OCI-M2 (cell line): ENCODE data around the gene E2F4.

Experiments
- DNase-seq: peaks from one replicate; lab custom pipeline; 2025; ENCODE audit not compliant: unreplicated experiment; lab: John Stamatoyannopoulos, UW

Gene E2F4

DNA sequence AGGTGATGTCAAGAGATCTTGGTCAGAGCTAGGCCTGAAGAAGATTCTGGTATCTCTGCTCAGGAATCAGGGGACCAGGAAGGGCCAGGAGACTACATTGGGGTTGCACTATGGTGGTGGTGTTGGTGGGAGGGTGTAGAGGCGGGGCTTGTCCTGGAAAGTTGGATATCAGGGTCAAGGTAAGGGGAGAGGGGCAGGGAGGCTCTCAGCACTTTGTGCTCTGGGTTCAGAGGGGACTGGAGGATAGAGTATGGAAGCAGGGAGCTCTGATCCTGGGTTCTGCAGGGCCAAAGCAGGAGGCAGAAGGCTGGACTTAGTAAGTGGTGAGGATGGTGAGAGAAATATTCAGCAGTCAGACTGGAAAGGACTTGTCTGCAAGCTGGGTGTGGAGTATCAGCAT lies 18.6 kb upstream of the E2F4 start:
- DNase-seq: no peak

GRCh38 chr16:67173808-67174705 lies 17.9 kb upstream of the E2F4 start:
- no peak for DNase-seq

DNA sequence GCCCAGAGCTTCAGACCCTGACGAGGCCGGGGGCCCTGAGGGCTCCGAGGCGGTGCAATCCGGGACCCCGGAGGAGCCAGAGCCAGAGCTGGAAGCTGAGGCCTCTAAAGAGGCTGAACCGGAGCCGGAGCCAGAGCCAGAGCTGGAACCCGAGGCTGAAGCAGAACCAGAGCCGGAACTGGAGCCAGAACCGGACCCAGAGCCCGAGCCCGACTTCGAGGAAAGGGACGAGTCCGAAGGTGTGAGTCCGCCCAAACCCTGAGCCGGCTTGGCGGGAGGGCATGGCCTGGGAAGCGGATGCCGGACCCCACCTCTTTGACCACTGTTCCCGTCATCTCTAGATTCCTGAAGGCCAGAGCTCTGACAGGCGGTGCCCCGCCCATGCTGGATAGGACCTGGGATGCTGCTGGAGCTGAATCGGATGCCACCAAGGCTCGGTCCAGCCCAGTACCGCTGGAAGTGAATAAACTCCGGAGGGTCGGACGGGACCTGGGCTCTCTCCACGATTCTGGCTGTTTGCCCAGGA lies 17.2 kb upstream of the E2F4 start:
- DNase-seq: no peak

- DNase-seq: no peak
These were observed 15.3 kb upstream of the E2F4 start for GRCh38 chr16:67176662-67177061.

- no peak for DNase-seq
These were observed 13.9 kb upstream of the E2F4 start for GRCh38 chr16:67177743-67178699.

DNA sequence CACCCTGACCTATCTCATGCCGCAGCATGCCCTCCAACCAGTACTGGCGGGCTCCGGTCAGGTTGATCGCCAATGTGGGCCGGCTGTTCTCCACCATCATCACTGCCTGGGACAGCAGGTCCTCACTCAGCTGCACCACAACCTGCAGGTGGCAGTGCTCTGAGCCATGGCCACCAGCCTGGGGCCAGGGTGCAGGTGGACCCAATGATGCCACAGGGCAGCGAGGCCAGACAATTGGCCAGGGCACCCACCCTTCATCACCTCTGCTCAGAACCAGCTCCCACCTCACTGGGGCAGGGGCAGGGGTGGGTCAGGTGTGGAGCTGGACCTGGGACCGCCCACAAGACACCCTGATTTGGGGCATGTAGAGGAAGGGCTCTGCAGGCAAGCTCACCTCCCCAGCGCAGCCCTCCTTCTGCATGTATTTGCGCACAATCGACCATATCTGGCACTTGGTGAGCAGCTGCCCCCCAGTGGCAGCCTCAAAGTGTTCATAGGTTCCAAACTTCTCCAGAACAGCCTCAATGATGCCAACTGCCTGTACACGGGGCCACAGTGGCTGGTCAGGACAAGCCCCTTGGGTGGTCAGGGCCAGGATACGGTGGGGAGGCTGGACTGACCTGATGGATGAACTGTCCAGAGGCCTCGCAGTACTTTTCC lies 12.4 kb upstream of the E2F4 start:
- DNase-seq: no peak

DNA sequence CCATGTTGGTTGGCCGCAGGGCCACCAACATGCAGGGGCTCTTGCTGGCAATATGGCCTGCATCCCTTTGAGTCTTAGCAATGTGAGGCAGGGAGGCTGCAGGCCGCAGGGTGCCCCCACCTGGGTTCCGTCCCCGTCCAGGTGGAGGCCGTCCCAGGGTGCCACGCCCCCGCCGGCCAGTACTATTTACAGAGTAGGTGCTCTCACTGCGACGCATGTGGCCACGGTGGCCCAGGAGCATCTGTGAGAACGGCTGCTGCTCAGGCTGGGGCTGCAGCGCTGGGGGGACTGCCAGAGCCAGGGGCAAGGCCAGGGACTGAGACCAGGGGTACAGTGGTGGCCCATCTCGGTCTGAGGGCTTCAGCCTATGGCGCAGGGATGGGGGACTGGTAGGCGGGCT lies 11.8 kb upstream of the E2F4 start:
- DNase-seq: no peak

- DNase-seq: no peak
These were observed 10.6 kb upstream of the E2F4 start for GRCh38 chr16:67181346-67181745.

DNA sequence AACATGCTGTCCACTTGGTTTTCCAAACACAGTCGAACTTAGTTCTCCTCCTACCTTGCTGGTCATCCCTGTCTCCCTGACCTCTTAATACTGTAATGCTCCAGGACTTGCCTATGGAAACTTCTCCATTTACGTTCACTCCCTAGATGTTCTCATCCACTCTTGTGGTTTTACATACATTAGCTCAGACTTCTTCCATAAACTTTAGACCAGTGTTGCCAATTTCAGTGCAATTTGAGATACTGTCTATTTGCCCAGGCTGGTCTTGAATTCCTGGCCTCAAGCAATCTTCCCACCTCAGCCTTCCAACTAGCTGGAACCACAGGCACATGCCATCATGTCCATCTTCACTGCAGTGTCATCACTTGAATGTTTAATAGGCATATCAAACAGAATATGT lies 9.7 kb upstream of the E2F4 start:
- DNase-seq: no peak

DNA sequence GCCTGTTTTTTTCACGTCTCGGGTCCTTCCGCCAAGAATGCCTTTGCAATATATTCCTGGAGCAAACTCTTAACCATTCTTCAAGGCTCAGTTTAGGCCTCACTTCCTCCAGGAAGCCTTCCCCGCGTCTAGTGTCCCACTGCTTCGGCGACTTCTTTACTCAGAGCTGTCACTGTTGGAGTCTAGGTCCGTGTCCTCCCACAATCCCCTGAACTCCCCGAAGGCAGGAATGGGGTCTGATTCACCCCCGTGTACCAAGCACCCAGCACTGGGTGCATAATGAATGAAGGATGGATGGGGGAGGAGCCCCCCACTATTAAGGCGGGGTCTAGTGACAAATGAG lies 8.7 kb upstream of the E2F4 start:
- no peak for DNase-seq

- peak; percentile 80 for DNase-seq
These were observed 8.1 kb upstream of the E2F4 start, which contains the start of gene MATCAP1 for GRCh38 chr16:67183627-67184452. Gene MATCAP1, minus strand, starts transcription at chr16:67183963. Its CDS starts 3,353 bp downstream, at chr16:67180610.

- no peak for DNase-seq
These were observed 7.4 kb upstream of the E2F4 start for GRCh38 chr16:67184453-67184994.

DNA sequence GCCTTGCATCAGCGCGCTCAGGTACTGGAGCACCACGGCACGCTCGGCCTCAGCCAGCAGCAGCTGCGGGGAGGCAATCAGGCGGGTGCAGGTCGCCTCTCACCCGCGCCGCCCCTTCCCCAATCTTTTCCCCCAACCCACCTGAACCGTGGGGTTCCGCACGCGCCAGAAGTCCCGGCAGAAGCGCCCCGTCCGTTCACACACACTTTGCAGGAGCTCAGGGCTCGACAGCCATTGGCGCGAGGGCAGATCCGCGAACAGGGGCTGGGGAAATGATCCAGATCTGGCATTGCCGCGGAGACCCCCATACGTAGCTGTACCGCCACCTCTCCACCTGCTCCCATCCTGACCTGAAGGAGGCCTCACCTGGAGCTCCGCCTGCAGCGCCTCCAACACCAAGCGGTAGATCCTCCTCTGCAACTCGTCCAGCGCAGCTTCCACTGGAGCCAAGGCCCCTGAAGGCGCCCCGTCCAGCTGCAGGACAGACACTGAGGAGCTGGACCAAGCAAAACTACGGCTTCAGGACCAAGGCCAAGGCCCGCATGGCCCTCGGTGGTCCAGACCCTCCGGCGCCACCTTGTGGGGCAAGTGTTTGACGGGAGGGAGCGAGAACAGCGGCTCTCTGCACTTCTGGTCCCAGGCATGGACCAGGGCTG lies 6.8 kb upstream of the E2F4 start:
- DNase-seq: peak; percentile 49

DNA sequence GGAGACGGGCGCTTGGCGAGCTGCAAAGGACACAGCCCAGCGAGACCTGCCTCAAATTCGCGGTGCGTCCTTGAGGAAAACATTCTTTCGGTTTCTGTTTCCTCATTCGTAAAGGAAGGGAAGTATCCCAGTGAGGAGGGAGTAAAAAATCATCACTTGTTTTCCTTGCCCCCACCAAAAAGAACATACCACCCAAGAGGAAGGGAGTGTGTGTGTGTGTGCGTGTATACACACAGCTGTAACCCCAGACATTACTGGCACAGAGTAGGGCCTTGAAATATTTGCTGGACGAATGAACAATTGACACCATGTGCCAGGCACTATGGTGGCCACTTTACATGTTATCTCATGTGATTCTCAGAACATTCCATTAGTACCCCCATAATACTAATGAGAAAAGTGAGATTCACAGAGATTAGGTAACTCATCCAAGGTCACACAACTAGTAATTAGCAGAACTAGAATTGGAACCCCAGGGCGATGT lies 6.3 kb upstream of the E2F4 start:
- DNase-seq: no peak

DNA sequence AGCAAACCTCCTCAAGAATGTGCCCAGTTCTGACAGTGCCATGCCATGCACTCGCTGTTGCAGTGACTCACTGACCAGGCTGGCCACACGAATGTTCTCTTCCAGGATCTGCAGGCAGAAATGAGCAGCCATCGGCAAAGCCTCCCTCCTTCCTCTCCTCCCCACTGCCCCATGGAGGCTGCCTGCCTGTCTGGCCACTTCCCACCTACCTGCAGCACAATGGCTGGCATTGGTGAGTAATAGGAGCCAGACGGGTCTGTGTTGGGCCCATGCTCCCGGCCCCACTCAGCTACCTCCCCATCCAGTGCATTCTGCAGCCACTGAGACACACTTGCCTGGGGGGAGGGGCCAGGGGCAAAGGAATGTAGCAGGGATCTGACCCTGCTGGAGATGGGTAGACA lies 5.4 kb upstream of the E2F4 start:
- no peak for DNase-seq

GRCh38 chr16:67187175-67187890 lies 4.6 kb upstream of the E2F4 start:
- no peak for DNase-seq

- DNase-seq: no peak
These were observed 3.6 kb upstream of the E2F4 start for GRCh38 chr16:67188323-67188722.

- no peak for DNase-seq
These were observed 3.2 kb upstream of the E2F4 start for GRCh38 chr16:67188798-67189197.

DNA sequence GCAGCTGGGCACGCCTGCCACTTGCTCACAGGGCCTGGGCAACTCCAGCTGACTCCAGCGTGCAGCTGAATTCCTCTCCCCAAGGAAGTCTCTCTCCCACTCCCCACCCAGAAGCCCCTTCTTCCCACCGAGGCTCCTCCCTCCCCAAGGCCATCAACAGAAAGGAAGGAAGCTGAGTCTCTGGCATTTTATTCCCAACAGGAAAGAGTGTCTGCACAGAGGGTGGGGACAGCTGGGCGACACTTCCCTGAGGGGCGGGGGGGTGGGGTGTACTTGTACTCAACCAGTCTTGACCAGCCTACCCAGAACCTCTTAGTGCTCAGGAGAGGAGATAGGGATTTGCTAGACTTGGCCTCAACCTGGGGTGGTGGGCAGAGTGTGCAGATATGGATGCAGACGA lies 1.9 kb upstream of the E2F4 start, which contains the start of gene EXOC3L1:
Gene EXOC3L1, minus strand, starts transcription at position 96 of the 400 bp plus-strand sequence. CDS start 460 bp downstream, outside the sequence.
- DNase-seq: no peak
